ENCODE results near the gene ZNG1A.
"Not testable (repeated sequence)": the region's sequence is repeated elsewhere in the genome, so short reads cannot be mapped to it uniquely, and the experiment has no call there.

The ZNG1A gene

GRCh38 chr9:178970-179383, at the start of gene ZNG1A:
Gene ZNG1A, minus strand, starts transcription at chr9:179056. Its CDS starts 87 bp downstream, at chr9:178969.
- not testable (repeated sequence) for DNase-seq

GRCh38 chr9:227860-228259, 49.0 kb upstream of the ZNG1A start:
- no peak for DNase-seq

GRCh38 chr9:224582-225520, 46.0 kb upstream of the ZNG1A start:
- DNase-seq: no peak

- DNase-seq: no peak
Observed at GRCh38 chr9:224026-224425, 45.2 kb upstream of the ZNG1A start.

- DNase-seq: no peak
Observed at GRCh38 chr9:223152-223551, 44.3 kb upstream of the ZNG1A start.

GRCh38 chr9:221989-222776, 43.3 kb upstream of the ZNG1A start:
- no peak for DNase-seq

- DNase-seq: no peak
Observed at GRCh38 chr9:219670-220365, 41.0 kb upstream of the ZNG1A start.

- DNase-seq: not testable (repeated sequence)
Observed at GRCh38 chr9:219036-219435, 40.2 kb upstream of the ZNG1A start.

GRCh38 chr9:217950-218349, 39.1 kb upstream of the ZNG1A start:
- no peak for DNase-seq

- no peak for DNase-seq
Observed at GRCh38 chr9:216866-217265, 38.0 kb upstream of the ZNG1A start.

GRCh38 chr9:215631-216155, 36.8 kb upstream of the ZNG1A start:
- DNase-seq: no peak

- DNase-seq: no peak
Observed at GRCh38 chr9:214648-215493, 36.0 kb upstream of the ZNG1A start, which contains the start of gene DOCK8. Gene DOCK8, plus strand, starts transcription at chr9:214865. Its CDS starts 112 bp downstream, at chr9:214977.

- no peak for DNase-seq
Observed at GRCh38 chr9:214351-214647, 35.4 kb upstream of the ZNG1A start.

GRCh38 chr9:213901-214300, 35.0 kb upstream of the ZNG1A start:
- DNase-seq: not testable (repeated sequence)

- no peak for DNase-seq
Observed at GRCh38 chr9:212297-212696, 33.4 kb upstream of the ZNG1A start.

GRCh38 chr9:211557-211956, 32.7 kb upstream of the ZNG1A start:
- DNase-seq: no peak

- DNase-seq: no peak
Observed at GRCh38 chr9:211036-211435, 32.2 kb upstream of the ZNG1A start.

- no peak for DNase-seq
Observed at GRCh38 chr9:209143-209758, 30.4 kb upstream of the ZNG1A start.

GRCh38 chr9:206481-206880, 27.6 kb upstream of the ZNG1A start:
- no peak for DNase-seq

- not testable (repeated sequence) for DNase-seq
Observed at GRCh38 chr9:199601-200000, 20.7 kb upstream of the ZNG1A start.

- not testable (repeated sequence) for DNase-seq
Observed at GRCh38 chr9:178140-178825, 573 bp downstream of the ZNG1A start.
